ENCODE data around the gene KCNQ1.

The KCNQ1 gene

GRCh38 chr11:2573240-2574042 is 128.6 kb downstream of the KCNQ1 start:
- no peak for DNase-seq

- no peak for DNase-seq
Observed at GRCh38 chr11:2574043-2574552, 129.3 kb downstream of the KCNQ1 start.

DNA sequence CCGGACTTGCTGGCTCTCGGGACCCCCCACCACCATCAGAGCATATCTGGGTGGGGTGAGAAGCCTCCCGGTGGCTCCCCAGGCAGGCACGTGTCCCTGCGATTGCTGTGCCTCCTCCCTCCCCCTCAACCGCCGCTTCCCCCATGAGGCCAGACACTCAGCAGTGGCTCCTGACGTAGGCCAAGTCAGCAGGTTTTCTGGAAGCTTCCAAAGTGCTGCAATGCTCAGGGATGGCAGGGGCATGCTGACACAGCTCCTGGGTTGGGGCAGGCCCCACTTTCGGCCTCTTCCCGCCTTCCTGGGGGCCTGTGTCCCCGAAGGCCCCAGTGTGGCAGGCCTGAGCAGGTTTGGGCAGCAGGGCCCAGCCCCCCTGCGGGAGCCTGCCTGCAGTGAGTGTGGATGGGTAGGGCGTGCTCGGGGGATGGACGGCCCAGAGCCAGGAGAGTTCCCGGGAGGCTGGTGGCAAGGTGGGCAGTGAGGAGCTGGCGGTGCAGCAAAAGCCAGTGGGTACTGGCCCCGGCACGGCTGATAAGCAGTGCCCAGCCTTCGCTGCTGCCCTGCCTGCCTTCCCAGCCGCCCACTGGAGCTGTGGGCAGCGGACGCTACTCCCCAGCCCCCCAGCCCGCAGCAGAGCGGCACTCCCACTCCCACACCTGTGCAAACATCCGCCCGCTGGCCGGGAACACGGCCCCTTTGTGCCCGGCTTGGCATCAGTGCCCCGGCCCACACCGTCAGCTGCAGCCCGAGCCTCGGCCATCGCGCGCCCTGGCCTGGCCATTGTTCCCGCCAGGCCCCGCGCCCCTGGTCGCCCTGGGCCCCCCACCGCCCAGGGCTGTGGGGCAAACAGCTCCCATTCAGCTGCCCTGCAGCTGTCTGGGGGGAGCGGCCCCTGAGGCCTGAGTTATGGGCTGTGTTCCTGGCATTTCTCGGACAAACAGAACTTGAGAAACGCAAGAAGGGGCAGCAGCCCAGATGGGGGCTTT is 130.0 kb downstream of the KCNQ1 start:
- no peak for DNase-seq

- DNase-seq: no peak
Observed at GRCh38 chr11:2575591-2576051, 130.8 kb downstream of the KCNQ1 start.

GRCh38 chr11:2576111-2576510 is 131.3 kb downstream of the KCNQ1 start:
- DNase-seq: peak in 1 of 2 donors; percentile 4

- DNase-seq: no peak
Observed at GRCh38 chr11:2576549-2576948, 131.7 kb downstream of the KCNQ1 start.

GRCh38 chr11:2577031-2577990 is 132.5 kb downstream of the KCNQ1 start:
- peak in 1 of 2 donors; percentile 7 for DNase-seq

GRCh38 chr11:2577991-2578928 is 133.5 kb downstream of the KCNQ1 start:
- DNase-seq: peak in 1 of 2 donors; percentile 7

GRCh38 chr11:2578929-2579270 is 134.1 kb downstream of the KCNQ1 start:
- DNase-seq: peak in 1 of 2 donors; percentile 5

DNA sequence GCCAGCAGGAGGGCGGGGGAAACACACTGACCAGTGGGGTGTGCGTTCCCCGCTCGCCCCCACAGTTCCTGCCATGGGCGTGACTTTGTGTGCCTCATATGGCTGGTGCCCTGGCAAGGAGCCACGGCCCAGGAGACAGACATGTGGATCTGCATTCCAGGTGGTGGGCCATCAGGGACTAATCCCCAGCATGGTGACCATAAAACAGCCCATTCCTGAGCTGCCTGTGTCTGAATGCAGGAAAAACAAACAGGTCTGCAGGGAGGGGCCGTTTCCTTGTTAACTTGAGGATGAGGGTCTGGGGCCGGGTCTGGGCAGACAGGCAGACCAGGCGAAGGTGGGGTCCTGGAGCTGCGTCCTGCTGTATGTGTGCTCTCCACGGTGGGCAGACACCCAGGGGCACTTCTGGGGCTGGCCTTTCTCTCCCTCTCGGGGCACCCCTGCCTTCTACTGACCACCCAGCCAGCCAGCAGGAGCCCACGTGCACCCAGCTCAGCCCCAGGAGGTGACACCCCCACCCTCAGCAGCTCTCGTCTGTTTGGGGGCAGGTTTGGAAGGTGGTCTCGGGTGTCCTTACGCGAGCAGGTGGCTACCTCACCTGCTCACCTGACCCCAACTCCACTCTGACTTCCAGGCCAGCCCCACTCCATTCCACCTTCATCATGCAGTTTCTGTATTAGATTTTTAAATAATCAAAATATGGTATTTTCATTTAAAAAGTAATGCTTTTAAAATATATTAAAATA is 134.7 kb downstream of the KCNQ1 start:
- peak in 1 of 2 donors; percentile 7 for DNase-seq

- DNase-seq: no peak
Observed at GRCh38 chr11:2580061-2580421, 135.2 kb downstream of the KCNQ1 start.

GRCh38 chr11:2580571-2581001 is 135.8 kb downstream of the KCNQ1 start:
- DNase-seq: peak in 1 of 2 donors; percentile 6

- peak in 1 of 2 donors; percentile 6 for DNase-seq
Observed at GRCh38 chr11:2581151-2581930, 136.5 kb downstream of the KCNQ1 start.

DNA sequence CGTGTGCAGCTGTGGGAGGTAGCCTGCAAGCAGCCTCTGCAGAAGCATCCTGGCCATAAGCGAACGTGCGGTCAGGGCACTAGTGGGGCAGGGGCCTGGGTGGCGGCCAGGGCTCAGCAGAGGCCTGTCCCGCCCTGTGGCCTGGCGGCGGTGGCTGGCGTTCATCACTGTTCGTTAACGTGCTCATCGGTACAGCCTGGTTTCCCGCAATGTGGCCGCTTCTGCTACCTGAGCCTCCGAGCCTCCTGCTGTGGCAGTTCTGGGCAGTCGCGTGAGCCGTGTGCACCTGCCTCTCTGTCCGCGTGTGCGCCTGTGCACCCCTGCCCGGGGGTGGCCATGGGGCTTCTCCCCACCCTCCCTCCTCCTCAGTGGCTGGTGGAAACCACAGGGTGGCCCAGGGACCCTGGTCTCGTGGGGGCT is 137.1 kb downstream of the KCNQ1 start:
- peak in 1 of 2 donors; percentile 5 for DNase-seq

- peak in 1 of 2 donors; percentile 6 for DNase-seq
Observed at GRCh38 chr11:2582351-2582945, 137.6 kb downstream of the KCNQ1 start.

DNA sequence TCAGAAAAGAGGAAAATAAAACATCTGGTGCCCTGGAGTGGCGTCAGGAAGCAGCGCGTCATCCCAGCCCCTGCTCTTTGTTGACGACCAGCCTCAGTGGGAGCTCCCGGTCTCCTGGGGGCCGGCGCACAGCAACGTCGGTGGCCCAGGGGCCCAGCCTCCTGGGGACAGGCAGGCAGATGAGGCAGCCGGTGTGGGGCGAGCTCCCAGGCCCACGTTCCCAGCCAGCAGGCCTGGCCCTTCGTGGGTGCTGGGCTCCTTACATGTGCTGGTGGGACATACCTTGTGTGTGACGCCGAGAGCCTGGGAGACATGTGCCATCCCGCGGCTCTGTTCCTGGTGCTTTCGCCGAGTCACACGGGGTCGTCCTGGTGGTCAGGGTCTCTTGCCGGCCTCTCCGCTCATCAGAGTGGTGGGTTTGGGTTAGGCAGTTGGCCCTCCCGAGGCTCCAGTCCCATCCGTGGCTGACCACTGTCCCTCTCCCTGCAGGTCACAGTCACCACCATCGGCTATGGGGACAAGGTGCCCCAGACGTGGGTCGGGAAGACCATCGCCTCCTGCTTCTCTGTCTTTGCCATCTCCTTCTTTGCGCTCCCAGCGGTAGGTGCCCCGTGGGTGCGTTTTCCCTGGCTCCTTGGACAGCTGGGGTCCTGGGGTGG is 138.3 kb downstream of the KCNQ1 start:
- DNase-seq: peak in 1 of 2 donors; percentile 8

GRCh38 chr11:2583605-2583958 is 138.8 kb downstream of the KCNQ1 start:
- no peak for DNase-seq

DNA sequence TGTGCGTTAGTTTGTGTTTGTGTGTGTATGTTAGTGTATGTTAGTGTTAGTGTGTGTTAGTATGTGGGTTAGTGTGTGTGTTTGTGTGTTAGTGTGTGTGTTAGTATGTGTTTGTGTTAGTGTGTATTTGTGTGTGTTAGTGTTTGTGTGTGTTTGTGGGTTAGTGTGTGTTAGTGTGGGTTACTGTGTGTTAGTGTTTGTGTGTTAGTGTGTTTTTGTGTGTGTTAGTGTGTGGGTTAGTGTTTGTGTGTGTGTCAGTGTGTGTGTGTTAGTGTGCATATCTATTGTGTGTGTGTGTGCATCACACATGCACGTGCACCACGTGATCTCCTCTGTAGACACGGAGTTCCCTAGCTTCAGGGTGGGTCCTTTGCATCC is 139.6 kb downstream of the KCNQ1 start:
- DNase-seq: no peak

Data from CD4-positive, alpha-beta T cell treated with Interleukin-4 for 1 hour (primary cell).